ENCODE results near the gene ZNF366.

GRCh38 chr5:72447751-72448150 lies 59.5 kb downstream of the ZNF366 start:
- no peak for TF ChIP-seq POLR2A (IDR thresholded peaks at IDR 0.05; ENCODE audit: low read length)
- no peak for TF ChIP-seq MAX (IDR thresholded peaks at IDR 0.05)
- no peak for TF ChIP-seq REST (IDR thresholded peaks at IDR 0.05)
- TF ChIP-seq HMGXB4 (CRISPR knock-in tag; IDR thresholded peaks at IDR 0.05; ENCODE audit: borderline replicate concordance): no peak
- no peak for TF ChIP-seq KDM5A (IDR thresholded peaks at IDR 0.05)
- no peak for TF ChIP-seq SMC3 (IDR thresholded peaks at IDR 0.05)

Measured in A549 (cell line).